T1000 (cell line): ENCODE results near the gene HSPA1B.
"Not testable (repeated sequence)": the region's sequence is repeated elsewhere in the genome, so short reads cannot be mapped to it uniquely, and the experiment has no call there.

Experiments used
- DNase-seq: peaks from one replicate; lab custom pipeline; 2025; ENCODE audit warnings: mixed read lengths; lab: John Stamatoyannopoulos, UW

The HSPA1B gene

DNA sequence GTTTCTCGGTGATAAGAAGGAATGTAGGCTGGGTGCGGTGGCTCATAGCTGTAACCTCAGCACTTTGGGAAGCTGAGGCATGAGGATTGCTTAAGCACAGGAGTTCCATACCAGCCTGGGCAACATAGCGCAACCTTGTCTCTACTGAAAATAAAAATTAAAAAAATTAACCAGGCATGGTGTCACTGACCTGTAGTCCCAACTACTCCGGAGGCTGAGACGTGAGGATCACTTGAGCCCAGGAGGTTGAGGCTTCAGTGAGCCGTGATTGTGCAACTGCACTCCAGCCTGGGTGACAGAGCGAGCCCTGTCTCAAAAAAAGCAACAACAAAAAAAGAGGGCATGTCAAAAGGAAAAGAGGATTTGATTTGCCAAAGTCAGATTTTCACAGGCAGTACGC lies 31.2 kb downstream of the HSPA1B start:
- no peak for DNase-seq

DNA sequence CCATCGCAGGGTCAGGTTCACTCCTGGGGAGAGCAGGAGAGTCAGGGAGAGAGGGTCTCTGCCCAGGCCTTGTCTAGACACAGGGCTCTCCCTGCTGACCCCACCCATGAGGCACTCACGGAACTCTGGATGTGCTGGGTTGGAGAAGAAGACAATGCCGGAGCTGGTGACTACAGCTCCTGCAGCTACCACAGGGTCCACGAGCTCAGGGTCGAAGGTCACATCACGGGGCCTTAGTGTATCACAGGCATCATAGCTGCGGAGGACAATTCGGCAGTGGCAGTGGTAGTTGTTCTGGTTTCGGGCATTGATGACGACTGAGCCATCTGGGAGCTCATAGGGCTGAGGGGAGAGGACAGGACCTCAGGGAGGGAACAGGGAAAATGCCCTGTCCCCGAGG lies 32.4 kb downstream of the HSPA1B start:
- no peak for DNase-seq

DNA sequence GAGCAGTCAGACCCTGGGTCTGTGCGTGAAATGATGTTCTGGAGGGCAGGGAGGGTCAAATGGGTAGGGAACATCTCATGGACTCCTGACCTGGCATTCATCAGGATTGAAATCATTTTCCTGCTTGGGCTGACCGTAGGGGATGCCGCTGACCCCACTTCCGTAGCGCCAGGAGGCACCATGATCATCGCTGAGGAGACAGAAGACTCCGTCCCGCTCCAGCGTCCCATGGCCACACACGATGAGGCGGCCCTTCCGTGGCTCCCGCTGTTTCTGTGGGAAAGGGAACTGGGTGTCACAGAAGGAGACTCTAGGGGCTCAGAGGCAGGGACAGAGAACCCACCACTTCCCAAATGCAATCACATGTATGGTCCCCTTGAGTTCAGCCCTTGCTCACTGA lies 32.8 kb downstream of the HSPA1B start:
- DNase-seq: no peak

DNA sequence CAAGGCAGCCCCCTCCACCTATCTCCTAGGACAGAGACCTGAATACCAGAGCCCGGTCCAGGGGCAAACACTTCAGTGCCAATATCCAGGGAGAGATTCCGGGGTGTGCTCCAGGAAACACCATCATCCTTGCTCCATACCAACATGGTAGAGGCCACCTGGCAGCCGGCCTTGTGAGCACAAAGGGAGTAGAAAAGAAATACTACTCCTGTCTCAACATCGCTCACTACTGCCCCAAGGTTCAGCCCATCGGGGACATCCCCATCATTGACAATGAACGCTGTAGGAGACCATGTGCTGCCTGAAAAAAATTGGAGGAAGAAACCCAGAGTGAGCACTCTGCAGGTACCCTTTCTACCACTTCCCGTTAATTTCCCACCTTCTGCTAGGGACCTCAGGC lies 33.6 kb downstream of the HSPA1B start:
- no peak for DNase-seq

DNA sequence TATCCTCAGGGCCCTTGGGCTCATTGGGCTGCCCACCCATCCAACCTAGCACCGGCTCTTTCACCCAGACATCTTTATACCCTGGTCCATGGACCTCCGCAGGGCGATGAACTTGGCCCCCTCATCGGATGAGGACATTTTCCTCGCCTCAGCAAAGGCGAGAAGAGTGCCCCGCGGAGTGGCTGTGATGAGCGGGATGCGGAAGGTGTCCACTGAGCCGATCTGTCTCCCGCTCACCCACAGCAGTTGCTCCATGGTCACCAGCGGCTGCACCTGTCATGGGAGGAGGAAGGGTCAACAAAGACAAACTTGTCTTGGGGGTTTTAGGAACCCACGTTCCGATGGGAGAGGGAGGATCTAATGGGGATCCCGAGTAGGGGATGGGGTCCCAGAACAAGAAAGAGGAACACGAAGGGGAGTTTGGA lies 34.4 kb downstream of the HSPA1B start:
- no peak for DNase-seq

DNA sequence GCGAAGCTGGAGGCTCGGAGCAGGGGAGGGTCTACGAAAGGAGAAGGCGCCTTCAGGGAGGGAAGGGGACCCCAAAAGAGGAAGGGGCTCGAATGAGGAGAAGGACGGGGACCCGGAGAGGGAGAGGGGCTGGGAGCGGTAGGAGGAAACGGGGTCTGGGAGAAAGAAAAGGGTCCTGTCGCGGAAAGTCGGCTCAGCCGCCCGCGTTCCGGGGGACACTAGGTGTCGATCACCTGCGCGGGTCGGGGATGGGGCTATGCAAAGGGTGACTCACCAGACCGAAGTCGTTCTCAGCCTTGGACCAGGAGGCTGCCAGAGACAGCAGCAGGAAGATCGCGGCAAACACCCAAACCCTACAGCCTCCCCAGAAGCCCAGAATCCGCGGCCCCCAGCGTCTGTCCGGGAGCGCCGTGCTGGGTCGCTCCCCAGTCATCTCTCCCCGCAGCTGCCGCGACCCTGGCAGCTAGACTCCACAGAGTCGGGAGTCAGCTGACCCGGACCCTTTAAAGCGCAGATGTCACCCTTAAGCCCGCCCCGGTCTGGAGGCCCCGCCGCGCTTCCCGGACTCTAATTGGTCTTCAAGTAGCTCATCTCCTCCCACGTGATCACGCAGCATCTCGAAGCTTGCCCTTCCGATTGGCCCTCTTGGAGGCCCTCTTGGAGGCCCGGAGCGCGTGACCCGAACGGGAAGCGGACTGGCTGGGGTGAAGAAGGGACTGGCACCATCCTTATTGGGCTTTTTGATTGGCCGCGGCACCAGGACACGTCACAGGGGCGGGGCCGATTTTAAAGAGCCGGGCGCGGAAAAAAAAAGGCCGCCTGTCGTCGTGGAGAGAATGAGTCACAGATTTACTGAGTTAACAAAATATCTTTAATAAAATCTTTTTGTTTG lies 35.1 kb downstream of the HSPA1B start, which contains the start of gene NEU1:
Gene NEU1, minus strand, starts transcription at position 478 of the 892 bp plus-strand sequence. Its CDS starts 45 bp downstream, at position 433.
- DNase-seq: peak; percentile 99

DNA sequence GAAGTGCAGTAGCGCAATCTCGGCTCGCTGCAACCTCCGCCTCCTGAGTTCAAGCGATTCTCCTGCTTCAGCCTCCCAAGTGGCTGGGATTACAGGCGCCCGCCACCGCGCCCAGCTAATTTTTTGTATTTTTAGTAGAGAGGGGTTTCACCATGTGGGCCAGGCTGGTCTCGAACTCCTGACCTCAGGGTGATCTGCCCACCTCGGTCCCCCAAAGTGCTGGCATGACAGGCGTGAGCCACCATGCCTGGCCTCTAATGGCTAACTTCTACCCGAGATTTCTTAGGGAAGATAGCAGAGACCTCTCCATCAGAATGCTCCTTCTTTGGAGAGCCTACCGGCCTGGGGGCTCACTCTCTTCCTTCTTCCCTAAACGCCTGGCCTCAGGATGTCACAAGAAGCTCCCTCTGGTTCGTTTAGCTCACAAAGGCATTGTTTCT lies 36.6 kb downstream of the HSPA1B start:
- DNase-seq: not testable (repeated sequence)

DNA sequence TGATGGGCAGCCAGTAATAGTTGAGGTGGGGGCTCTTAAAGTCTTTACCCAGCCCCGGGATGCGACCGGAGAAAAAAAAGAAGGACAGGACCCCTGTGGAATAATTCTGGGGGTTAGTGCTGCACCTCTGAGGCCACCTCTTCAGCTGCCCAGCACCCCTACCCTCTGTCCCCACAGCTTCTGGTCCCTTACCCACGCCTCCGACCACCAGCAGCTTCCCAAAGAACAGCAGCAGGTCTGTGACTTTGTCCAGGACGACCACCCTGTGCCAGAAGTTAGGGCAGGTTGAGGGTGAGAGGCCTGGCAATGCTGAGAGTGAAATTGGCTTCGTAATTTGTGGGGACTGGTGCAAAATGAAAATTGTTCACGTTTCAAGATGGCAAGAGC lies 37.3 kb downstream of the HSPA1B start:
- no peak for DNase-seq

DNA sequence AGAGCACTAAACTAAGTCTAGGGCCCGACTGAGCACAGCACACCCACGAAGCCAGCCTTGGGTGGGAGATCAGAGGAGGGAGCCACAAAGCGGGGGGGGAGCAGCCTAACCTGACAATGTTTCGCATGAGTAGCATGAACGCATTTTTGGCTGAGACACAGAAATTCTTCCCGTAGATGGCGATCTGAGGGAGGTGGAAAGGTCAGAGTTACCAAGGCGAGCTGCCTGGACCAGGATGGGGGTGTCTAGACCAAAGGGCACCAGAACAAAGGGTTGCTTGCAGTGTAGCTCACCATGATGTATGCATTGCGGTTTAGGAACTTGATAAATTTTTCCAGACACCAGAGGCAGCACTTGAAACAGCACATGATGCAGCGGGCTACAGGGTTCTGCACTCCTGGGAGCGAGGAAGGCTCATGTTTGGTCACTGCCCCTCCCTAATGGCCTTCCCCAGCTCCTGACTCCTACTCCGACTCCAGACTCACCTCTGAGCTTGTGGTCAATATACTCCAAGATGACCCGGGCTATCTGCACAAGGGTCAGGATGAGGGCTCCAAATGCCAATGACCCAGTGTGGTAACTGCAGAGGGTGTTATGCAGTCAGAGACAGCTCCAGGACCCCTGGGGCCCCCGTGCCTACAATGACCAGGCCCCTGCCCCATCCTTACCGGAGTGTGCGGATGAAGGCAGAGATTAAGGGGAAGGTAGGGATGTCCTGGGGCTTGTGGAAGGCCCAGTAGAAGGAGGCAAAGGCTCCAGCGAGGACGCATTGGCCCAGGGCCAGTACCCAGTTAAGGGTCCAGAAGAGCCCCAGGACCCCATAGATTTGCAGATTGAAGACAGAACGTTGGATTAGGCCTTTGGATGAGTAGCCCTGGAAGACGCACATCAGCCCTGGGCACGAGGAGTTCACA lies 37.9 kb downstream of the HSPA1B start:
- DNase-seq: no peak

DNA sequence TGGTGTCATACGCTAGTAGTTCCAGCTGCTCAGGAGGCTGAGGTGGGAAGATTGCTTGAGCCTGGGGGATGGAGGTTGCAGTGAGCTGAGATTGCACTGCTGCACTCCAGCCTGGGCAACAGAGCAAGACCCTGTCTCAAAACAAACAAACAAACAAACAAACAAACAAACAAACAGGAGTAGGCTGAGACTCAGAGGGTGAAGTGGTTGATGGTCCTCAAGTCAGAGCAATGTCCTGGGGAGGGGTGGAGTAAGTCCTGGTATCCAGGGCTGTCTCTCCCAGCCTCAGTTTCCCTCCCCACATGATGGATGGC lies 41.1 kb downstream of the HSPA1B start:
- DNase-seq: not testable (repeated sequence)

DNA sequence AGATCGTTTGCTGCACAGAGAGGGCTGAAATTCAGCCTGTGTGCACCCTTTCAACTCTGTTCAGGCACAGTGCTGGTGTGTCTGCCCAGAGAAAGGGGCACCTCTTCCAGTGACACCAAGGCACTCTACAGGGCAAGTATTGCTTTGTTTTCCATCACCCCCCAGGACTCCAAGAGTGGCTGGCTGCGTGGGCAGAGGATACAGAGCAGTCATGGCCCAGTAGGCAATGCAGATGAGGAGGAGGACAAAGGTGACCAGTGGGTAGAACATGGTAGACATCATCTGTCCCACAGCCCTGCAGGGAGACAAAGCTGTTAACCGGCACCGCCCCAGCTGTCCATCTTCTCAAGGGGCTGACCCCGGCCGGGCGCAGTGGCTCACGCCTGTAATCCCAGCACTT lies 41.8 kb downstream of the HSPA1B start:
- no peak for DNase-seq

DNA sequence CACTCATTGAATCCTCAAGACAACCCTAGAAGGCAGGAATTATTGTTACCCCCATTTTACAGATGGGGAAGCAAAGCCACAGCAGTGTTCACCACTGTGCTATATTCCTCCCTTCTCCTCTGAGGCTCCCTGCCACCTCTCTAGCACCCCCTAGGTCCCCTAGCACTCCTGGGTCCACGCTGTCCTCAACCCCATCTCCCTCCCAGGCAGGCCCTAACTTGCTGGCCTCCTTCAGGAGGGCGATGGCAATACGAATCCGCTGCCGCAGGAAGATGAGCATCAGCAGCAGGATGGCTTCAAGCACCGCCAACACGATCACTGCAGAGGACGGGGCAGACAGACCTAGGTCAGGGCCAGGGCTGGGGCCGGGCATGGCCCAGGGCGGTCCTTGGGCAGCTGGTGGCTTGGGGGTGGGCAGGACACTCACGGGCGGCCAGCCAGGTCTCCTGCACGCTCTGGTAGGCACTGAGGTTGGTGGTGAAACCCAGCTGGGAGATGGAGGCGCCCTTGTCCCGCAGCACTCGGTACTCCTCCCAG lies 42.9 kb downstream of the HSPA1B start:
- DNase-seq: no peak

DNA sequence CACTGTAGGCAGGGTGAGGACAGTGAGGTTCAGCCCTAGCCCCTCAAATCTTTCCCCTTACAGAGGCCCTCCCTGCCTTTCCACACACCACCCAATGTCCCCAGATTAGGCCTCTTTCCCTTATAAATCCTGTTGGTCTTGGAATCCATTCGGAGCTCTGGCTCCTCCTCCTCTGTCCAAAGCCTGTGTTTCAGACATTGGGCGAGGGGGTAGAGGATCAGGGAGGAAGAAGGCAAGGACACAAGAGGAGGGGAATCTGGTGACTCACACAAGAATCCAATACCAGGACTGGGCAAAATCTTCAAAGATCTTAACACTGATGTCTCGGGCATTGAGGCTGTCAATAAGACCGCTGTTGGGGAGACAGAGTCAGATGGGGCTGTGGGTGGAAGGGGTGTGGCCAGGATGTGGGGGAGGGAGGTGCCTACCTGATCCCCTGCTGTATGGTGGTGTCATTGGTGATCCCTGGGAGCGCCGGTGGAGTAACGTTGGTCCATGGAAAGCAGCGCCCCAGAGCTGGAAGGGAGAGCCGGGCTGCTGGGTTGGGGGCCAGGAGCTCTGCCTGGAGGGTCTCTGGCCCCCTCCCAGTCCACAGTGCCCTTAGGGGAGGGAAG lies 43.6 kb downstream of the HSPA1B start:
- no peak for DNase-seq

DNA sequence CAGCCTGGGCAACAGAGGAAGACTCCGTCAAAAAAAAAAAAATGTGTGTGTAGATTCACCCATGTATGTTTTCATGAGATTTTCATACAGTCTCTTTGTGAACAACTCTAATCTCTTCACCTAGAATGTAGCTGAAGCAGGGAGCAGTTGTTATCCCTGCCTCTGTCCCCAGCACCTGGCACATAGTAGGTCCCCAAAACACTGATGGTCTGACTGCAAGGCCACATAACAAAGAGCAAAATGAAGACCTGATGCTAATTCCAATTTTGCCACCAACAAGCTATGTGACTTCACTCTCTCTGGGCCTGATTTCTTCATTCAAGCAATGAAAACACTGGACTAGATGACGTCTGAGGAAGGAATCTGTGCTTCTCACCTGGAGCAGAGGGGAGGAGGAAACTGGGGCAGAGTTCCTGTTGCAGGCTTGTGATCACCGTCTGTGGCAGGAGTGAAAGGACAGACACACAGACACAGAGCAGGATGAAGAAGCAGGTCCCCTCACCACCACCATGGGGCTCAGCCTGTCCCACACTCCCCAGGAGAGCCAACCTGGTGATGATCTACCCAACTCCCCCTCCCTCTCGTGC lies 46.6 kb downstream of the HSPA1B start:
- no peak for DNase-seq

DNA sequence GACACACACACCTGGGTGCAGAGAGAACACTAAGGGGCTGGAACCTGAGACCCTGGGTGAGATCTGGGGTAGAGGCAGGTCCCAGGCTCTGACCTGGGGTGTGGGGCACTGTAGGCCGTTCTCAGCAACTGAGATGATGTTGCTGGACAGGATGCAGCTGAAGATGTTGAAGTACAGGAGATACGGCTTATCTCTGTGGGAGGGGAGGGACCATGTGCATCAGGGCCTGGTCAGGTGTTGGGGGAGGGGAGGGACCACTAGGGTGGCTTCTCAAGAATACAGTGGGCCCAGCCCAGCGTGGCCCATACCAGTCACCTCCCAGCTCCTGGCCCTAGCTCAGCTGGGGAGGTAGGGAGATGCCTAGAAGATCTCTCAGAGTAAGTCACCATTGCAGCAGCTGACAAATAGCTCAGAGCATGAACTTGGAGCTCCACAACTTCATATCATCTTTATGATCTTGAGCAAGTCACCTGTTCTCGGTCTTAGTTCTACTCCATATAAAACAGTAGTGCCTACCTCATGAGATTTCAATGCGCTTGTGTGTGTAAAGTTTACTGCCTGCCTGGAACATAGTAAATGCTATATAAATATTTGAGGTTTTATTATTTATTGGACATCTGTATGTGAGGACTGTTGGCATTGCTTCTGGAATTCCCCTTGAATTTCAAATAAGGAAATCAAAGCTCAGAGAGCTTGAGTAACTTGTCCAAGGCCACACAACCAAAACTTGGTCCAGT lies 47.5 kb downstream of the HSPA1B start:
- DNase-seq: no peak

DNA sequence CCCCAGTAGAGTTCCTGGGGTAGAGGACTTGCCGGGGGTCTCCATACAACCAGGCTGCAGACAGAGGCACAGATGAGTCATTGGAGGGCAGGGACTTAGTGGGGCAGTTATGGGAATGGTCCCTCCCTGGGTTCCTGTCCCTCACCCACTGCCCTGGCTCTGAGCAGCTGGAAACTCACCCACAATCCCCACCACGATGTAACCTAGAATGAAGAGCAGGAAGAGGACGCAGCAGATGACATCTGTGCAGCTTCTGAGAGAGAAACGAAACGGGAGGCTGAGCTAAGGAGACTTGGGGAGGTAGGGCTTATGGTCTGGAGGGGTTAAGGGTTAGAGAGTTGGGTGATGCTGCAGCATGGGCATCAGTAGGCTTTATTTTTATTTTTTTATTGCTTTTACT lies 48.3 kb downstream of the HSPA1B start:
- DNase-seq: no peak

DNA sequence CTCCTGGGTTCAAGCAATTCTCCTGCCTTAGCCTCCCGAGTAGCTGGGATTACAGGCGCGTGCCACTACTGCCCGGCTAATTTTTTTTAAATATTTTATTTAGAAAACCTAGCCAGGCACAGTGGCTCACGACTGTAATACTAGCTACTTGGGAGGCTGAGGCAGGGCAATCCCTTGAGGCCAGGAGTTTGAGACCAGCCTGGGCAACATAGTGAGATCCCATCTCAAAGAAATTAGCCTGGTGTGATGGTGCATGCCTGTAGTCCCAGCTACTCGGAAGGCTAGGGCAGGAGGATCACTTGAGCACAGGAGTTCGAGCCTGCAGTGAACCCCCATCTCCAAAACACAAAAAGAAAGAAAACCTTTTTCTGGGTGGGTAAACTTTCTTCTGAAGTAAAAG lies 48.8 kb downstream of the HSPA1B start:
- no peak for DNase-seq

DNA sequence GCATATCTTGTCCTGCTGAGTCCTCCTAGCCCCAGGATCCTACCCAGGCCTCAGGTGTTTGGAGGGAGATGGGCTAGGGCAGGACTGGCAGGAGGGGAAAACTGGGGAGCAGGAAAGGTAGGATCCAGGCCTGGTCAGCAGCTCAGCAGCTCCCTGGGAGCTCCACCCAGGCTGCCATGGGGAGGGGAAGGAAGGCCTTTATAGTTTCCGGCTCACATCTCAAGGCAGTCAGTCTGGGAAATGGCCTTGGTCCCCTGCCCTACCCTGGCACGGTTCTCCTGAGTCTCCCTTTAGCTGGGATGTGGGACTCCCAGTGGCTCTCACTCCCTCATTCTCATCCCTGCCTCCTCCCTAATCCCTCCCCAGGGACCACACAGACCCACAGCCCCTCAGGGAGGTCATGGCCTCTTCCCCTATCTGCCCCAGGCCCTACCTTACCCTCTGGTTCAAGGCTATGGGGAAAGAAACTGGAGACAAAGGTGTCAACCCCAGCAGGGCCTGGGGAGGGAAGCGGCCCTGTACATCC lies 49.6 kb downstream of the HSPA1B start:
- DNase-seq: no peak

DNA sequence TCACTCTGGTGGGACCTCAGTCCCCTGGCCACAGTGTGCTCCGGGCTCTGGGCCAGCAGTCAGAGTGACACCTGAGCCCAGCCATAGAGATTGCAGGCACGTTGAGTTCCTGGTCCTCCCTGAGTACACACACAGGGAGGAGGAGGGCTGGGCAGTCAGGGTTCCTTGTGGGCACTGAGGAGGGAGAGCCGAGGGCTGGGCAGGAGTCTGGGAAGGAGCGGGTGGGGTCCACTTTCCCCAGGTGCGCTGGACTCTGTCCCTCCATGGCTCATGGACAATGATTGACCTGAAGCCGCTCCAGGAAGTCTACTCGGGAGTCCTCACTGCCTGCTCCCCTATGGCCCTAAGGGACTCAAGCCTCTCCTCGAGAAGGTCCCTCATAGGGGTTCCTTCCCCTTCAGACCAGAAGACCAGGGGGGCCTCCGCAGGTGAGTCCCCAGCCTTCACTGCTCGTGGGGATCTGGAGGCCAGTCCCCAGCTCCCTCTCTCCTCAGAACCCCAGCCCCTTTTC lies 50.2 kb downstream of the HSPA1B start:
- no peak for DNase-seq

DNA sequence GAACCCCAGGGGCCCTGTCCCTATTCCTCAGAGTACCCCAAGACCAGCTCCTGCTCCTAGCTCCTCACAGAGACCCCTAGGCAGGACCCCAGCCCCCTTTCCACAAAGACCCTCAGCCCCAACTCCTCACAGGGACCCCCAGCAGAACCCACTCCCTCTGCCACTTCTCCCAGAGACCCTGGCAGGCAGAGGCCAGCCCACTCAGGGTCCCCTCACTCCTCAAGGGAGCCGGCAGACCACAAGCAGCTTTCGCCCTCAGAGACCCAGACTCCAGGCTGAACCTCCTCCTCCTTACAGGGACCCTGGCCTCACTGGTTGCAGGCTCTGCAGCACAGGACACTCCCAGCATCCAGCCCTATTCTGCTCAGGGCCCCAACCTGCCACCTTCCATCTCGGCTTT lies 50.7 kb downstream of the HSPA1B start:
- no peak for DNase-seq

DNA sequence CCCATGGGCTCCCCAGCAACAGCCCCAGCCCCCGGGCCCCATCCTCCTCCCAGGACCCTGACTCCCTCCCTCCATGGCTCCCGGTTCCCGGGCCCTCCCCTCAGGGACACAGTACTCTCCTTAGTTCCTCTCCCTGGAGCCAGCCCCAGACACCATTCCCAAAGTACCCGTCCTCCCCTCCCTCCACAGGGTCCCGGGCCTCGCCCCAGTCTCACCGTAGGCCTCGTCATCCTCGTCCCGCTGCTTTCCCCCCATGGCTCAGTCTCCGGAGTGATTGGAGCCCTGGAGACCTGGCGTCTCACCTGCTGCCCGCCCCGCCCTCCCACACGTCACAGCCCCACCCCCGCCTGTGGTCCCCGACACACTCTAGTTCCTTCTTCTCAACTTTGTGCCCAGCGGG lies 51.2 kb downstream of the HSPA1B start, which contains the start of gene SLC44A4:
Gene SLC44A4, minus strand, starts transcription at position 272 of the 400 bp plus-strand sequence. Its CDS starts 17 bp downstream, at position 255.
- DNase-seq: no peak
